ENCODE results near the gene ROR2. TPM values are rescaled to one million over a fixed set of nuclear protein-coding genes. Genes with fewer than 3 reads are reported as not detected.

ROR2 gene
- total and polyA plus RNA-seq, 8 donors: 3.0 to 21.4 (median 9.8) TPM

GRCh38 chr9:91945277-91946085 lies 4.5 kb downstream of the ROR2 start:
- TF ChIP-seq EP300 (IDR thresholded peaks at IDR 0.05) (peak; percentile 44), POLR2AphosphoS5 (IDR thresholded peaks at IDR 0.05) (peak in 1 of 3 donors; percentile 51), CTCF (IDR thresholded peaks at IDR 0.05) (no peak)
- H3K9me3 ChIP-seq: no peaks in the 10 kb centered on the region
- intact Hi-C loops (cut with DNase I; ENCODE audit: low total_unique reads): no loop called here
- H3K27ac ChIP-seq: peak overlapping the region; percentile 42 to 94 (median 90)
- peaks cover 0 to 27% (median 18%) of the 10 kb centered on the region in 3 donors for H3K27me3 ChIP-seq
- H3K4me1 ChIP-seq: peaks cover 18 to 72% (median 50%) of the 10 kb centered on the region in 4 donors
- H3K4me3 ChIP-seq: peak overlapping the region in 2 of 4 donors; percentile 0 to 12
- 12 to 21% (median 16%) methylated on average over 10 of the region's 10 CpGs for WGBS, 5 donors
- DNase-seq: peak; percentile 59 to 94
- no peaks in the 10 kb centered on the region for H3K36me3 ChIP-seq

GRCh38 chr9:91944711-91945110 lies 5.3 kb downstream of the ROR2 start:
- DNase-seq: peak in 1 of 2 donors; percentile 1
- Histone ChIP-seq H3K27ac (peak overlapping the region in 4 of 5 donors; percentile 89 to 94 (median 91)), H3K9me3 (no peaks in the 10 kb centered on the region), H3K27me3 (peaks cover 0 to 19% (median 11%) of the 10 kb centered on the region in 3 donors), H3K4me3 (no peak overlapping the region), H3K36me3 (no peaks in the 10 kb centered on the region), H3K4me1 (peaks cover 18 to 77% (median 45%) of the 10 kb centered on the region in 4 donors)
- 66 to 81% (median 74%) methylated on average over 6 of the region's 6 CpGs for WGBS, 5 donors
- TF ChIP-seq POLR2AphosphoS5 (IDR thresholded peaks at IDR 0.05) (no peak), CTCF (IDR thresholded peaks at IDR 0.05) (no peak), EP300 (IDR thresholded peaks at IDR 0.05) (no peak), POLR2A (IDR thresholded peaks at IDR 0.05) (no peak)
- intact Hi-C loops (cut with DNase I; ENCODE audit: low total_unique reads): no loop called here

GRCh38 chr9:91943478-91944470 lies 6.3 kb downstream of the ROR2 start:
- Histone ChIP-seq H3K9me3 (no peaks in the 10 kb centered on the region), H3K4me1 (peaks cover 18 to 74% (median 37%) of the 10 kb centered on the region in 4 donors), H3K27me3 (peaks cover 0 to 10% (median 3%) of the 10 kb centered on the region in 3 donors), H3K27ac (peak overlapping the region in 3 of 5 donors; percentile 89 to 94 (median 90)), H3K36me3 (no peaks in the 10 kb centered on the region), H3K4me3 (no peak overlapping the region)
- TF ChIP-seq EP300 (IDR thresholded peaks at IDR 0.05) (no peak), CTCF (IDR thresholded peaks at IDR 0.05) (no peak), POLR2AphosphoS5 (IDR thresholded peaks at IDR 0.05) (peak in 1 of 3 donors; percentile 54), POLR2A (IDR thresholded peaks at IDR 0.05) (no peak)
- no peak for DNase-seq
- intact Hi-C loops (cut with DNase I; ENCODE audit: low total_unique reads): no loop called here
- 79 to 93% (median 88%) methylated on average over 8 of the region's 8 CpGs for WGBS, 5 donors

GRCh38 chr9:91942201-91942600 lies 7.8 kb downstream of the ROR2 start:
- no peaks in the 10 kb centered on the region for H3K9me3 ChIP-seq
- TF ChIP-seq POLR2AphosphoS5 (IDR thresholded peaks at IDR 0.05): no peak
- no peak for TF ChIP-seq POLR2A (IDR thresholded peaks at IDR 0.05)
- no peak for TF ChIP-seq CTCF (IDR thresholded peaks at IDR 0.05)
- no peak for TF ChIP-seq EP300 (IDR thresholded peaks at IDR 0.05)
- H3K36me3 ChIP-seq: no peaks in the 10 kb centered on the region
- H3K4me1 ChIP-seq: peaks cover 13 to 66% (median 30%) of the 10 kb centered on the region in 4 donors
- 68 to 84% (median 80%) methylated on average over 5 of the region's 5 CpGs for WGBS, 5 donors
- intact Hi-C loops (cut with DNase I; ENCODE audit: low total_unique reads): no loop called here
- DNase-seq: no peak
- H3K27me3 ChIP-seq: no peaks in the 10 kb centered on the region
- H3K4me3 ChIP-seq: no peak overlapping the region
- H3K27ac ChIP-seq: peak overlapping the region in 1 of 5 donors; percentile 94
